Caco-2 (cell line): Measurements from ENCODE around the gene TRIM15. TPM values are rescaled to one million over a fixed set of nuclear protein-coding genes. Genes with fewer than 3 reads are reported as not detected.

ENCODE experiments used
- BruUV-seq: library from RNA; stranded (reverse); fragments of 400-500 nt; replicated peaks from 2 replicates; lab custom pipeline; 2021; lab: Mats Ljungman, UMichigan
- CTCF ChIA-PET: fragments of 300-600 bp; sonication (Branson Sonifier 250); formaldehyde crosslinking; loops from one replicate; lab custom pipeline; 2022; ENCODE audit warnings: antibody characterized with exemption; lab: Charles Lee
- POLR2A ChIA-PET: fragments of 300-600 bp; sonication (Branson Sonifier 250); formaldehyde crosslinking; loops from one replicate; lab custom pipeline; 2022; ENCODE audit warnings: antibody characterized with exemption; lab: Charles Lee
- DNase-seq, 2 experiments: peaks; one replicate each; pipeline versions ENCODE4 v3.0.0 to v3.0.0-alpha.2; 2020 to 2022
- H3K27me3 ChIP-seq: replicated peaks from 2 replicates; pipeline ENCODE4 v1.6.0; 2011; ENCODE audit warnings: low read length; ENCODE audit not compliant: control insufficient read depth, insufficient read depth
- H3K36me3 ChIP-seq: 2 replicates; pipeline ENCODE4 v1.5.1; 2011; ENCODE audit warnings: low read length; ENCODE audit not compliant: control insufficient read depth, insufficient read depth
- H3K4me1 ChIP-seq: fragments of 250-450 bp; sonication (Bioruptor Pico); 2 replicates; pipeline ENCODE4 v1.5.1; 2020; ENCODE audit warnings: mild to moderate bottlenecking
- H3K4me3 ChIP-seq: 2 replicates; pipeline ENCODE4 v1.5.1; 2011; ENCODE audit warnings: low read depth, mild to moderate bottlenecking, control low read depth, low read length
- H3K9me3 ChIP-seq: fragments of 250-450 bp; sonication (Bioruptor Pico); 2 replicates; pipeline ENCODE4 v1.5.1; 2020; ENCODE audit warnings: mild to moderate bottlenecking, moderate library complexity
- H3K27ac Mint-ChIP-seq: one replicate; pipeline ENCODE4 v1.8.0; 2022; ENCODE audit warnings: mixed read lengths; ENCODE audit not compliant: unreplicated experiment
- H3K27me3 Mint-ChIP-seq: one replicate; pipeline ENCODE4 v1.8.0; 2022; ENCODE audit warnings: mixed read lengths; ENCODE audit not compliant: insufficient read depth, unreplicated experiment
- H3K36me3 Mint-ChIP-seq: one replicate; pipeline ENCODE4 v1.8.0; 2022; ENCODE audit warnings: mild to moderate bottlenecking, mixed read lengths; ENCODE audit not compliant: insufficient read depth, unreplicated experiment
- H3K4me1 Mint-ChIP-seq: one replicate; pipeline ENCODE4 v1.8.0; 2022; ENCODE audit warnings: low read depth, mixed read lengths; ENCODE audit not compliant: unreplicated experiment
- H3K4me3 Mint-ChIP-seq: one replicate; pipeline ENCODE4 v1.8.0; 2022; ENCODE audit warnings: mild to moderate bottlenecking, moderate library complexity, mixed read lengths; ENCODE audit not compliant: unreplicated experiment
- H3K9me3 Mint-ChIP-seq: one replicate; pipeline ENCODE4 v1.8.0; 2022; ENCODE audit warnings: mixed read lengths; ENCODE audit not compliant: unreplicated experiment
- CTCF ChIP-seq, 2 experiments: fragments of 200-600 bp in 1 of 2; IDR thresholded peaks; 1 replicate in 1 of 2; 2 replicates in 1 of 2; pipeline versions ENCODE4 v1.5.1 to v1.8.0; 2011 to 2022; ENCODE audit warnings: antibody characterized with exemption in 1 of 2, control low read depth in 1 of 2, inconsistent platforms in 1 of 2, low read depth in 1 of 2, low read length in 1 of 2, mild to moderate bottlenecking in 1 of 2, moderate library complexity in 1 of 2; ENCODE audit not compliant: insufficient read depth in 1 of 2, severe bottlenecking in 1 of 2, unreplicated experiment in 1 of 2
- intact Hi-C: fragments of 100-400 bp; cut with micrococcal nuclease; formaldehyde crosslinking; loops from one replicate; pipeline ENCODE4 v1.10.0; 2022; ENCODE audit not compliant: unreplicated experiment
- total RNA-seq: library from RNA; stranded (reverse); gene quantifications from 2 replicates; pipeline ENCODE4 v1.2.3, GENCODE V29; 2022

The TRIM15 gene
- total RNA-seq, 1 experiment from 2014 or later = 6.9 TPM

GRCh38 chr6:30185846-30186484 is 22.6 kb downstream of the TRIM15 start:
- H3K36me3 ChIP-seq = no peaks in the 10 kb centered on the region; the same call in 1 of the 2 replicates
- no peaks in the 10 kb centered on the region; the same call in 1 of the 2 replicates for H3K9me3 ChIP-seq
- no peak overlapping the region for H3K27ac Mint-ChIP-seq
- H3K27me3 Mint-ChIP-seq = no peaks in the 10 kb centered on the region
- no peak overlapping the region for H3K4me3 ChIP-seq
- H3K4me1 ChIP-seq = no peaks in the 10 kb centered on the region
- H3K4me3 Mint-ChIP-seq = no peak overlapping the region
- H3K27me3 ChIP-seq = no peaks in the 10 kb centered on the region
- H3K9me3 Mint-ChIP-seq = no peaks in the 10 kb centered on the region
- no peak for DNase-seq
- no peak for TF ChIP-seq CTCF (IDR thresholded peaks at IDR 0.05; ENCODE audit: insufficient read depth in 1 of 2, low read depth in 1 of 2, low read length in 1 of 2, severe bottlenecking in 1 of 2, unreplicated experiment in 1 of 2)
- ChIA-PET CTCF (no interaction called here), POLR2A (interaction anchor here (0.7 kb wide), 1 partner anchor 21 kb away, joined by 3 read pairs; no protein-coding TSS in a partner anchor)
- intact Hi-C loops = no loop called here
- no peaks in the 10 kb centered on the region for H3K4me1 Mint-ChIP-seq
- peaks cover 69% of the 10 kb centered on the region for H3K36me3 Mint-ChIP-seq
- BruUV-seq = TSS peak; percentile 28

GRCh38 chr6:30188541-30188940 is 25.2 kb downstream of the TRIM15 start:
- Mint-ChIP-seq H3K4me3 (no peak overlapping the region), H3K4me1 (no peaks in the 10 kb centered on the region), H3K27ac (no peak overlapping the region), H3K36me3 (peaks cover 72% of the 10 kb centered on the region), H3K9me3 (no peaks in the 10 kb centered on the region), H3K27me3 (no peaks in the 10 kb centered on the region)
- no peaks in the 10 kb centered on the region; the same call in none of the 2 replicates for H3K36me3 ChIP-seq
- H3K4me1 ChIP-seq = no peaks in the 10 kb centered on the region
- no peaks in the 10 kb centered on the region for H3K27me3 ChIP-seq
- POLR2A ChIA-PET = no interaction called here
- no peak overlapping the region for H3K4me3 ChIP-seq
- H3K9me3 ChIP-seq = no peaks in the 10 kb centered on the region
- no peak for TF ChIP-seq CTCF (IDR thresholded peaks at IDR 0.05; ENCODE audit: insufficient read depth in 1 of 2, low read depth in 1 of 2, low read length in 1 of 2, severe bottlenecking in 1 of 2, unreplicated experiment in 1 of 2)
- intact Hi-C loops = no loop called here
- CTCF ChIA-PET = no interaction called here
- no TSS peak for BruUV-seq
- no peak for DNase-seq

GRCh38 chr6:30192076-30192475 is 28.7 kb downstream of the TRIM15 start:
- no peak for TF ChIP-seq CTCF (IDR thresholded peaks at IDR 0.05; ENCODE audit: insufficient read depth in 1 of 2, low read depth in 1 of 2, low read length in 1 of 2, severe bottlenecking in 1 of 2, unreplicated experiment in 1 of 2)

More at GRCh38 chr6:30192076-30192475, 28.7 kb downstream of the TRIM15 start:
- Mint-ChIP-seq H3K27ac (no peak overlapping the region), H3K36me3 (peaks cover 43% of the 10 kb centered on the region), H3K27me3 (no peaks in the 10 kb centered on the region), H3K9me3 (no peaks in the 10 kb centered on the region), H3K4me1 (no peaks in the 10 kb centered on the region), H3K4me3 (no peak overlapping the region)
- ChIA-PET POLR2A (no interaction called here), CTCF (interaction anchor here (1.1 kb wide), 1 partner anchor 27 kb away, joined by 3 read pairs; no protein-coding TSS in a partner anchor)
- Histone ChIP-seq H3K36me3 (no peaks in the 10 kb centered on the region; the same call in none of the 2 replicates), H3K27me3 (no peaks in the 10 kb centered on the region), H3K9me3 (no peaks in the 10 kb centered on the region), H3K4me3 (no peak overlapping the region), H3K4me1 (no peaks in the 10 kb centered on the region)
- BruUV-seq = no TSS peak
- no peak for DNase-seq
- intact Hi-C loops = no loop called here
